NCI-H146 (cell line): Measurements from ENCODE around the gene PPP3CA.
"Not testable (repeated sequence)": the region's sequence is repeated elsewhere in the genome, so short reads cannot be mapped to it uniquely, and the experiment has no call there.

Source experiments
- DNase-seq: peaks from one replicate; lab custom pipeline; 2025; lab: John Stamatoyannopoulos, UW

The PPP3CA gene

GRCh38 chr4:101141855-101142254 is 205.5 kb downstream of the PPP3CA start:
- no peak for DNase-seq

GRCh38 chr4:101141230-101141629 is 206.1 kb downstream of the PPP3CA start:
- no peak for DNase-seq

DNA sequence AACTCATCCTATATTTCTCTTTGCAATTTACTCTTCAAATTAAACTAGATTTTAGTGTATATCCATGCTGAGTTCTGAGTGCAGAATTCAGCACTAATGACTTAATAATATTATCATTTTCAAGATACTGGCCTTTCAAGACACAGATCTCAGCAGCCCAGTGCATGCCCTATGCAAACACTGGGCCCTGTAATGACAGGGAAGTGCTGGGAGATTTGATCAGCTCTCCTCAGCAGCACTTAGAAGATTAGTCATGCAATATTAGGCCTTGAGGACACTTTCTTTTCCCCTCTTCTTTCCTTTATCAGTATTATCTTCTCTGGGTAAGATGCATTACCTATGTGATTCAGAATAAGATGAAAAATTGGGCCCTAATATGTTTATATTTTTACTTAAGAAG is 207.1 kb downstream of the PPP3CA start:
- no peak for DNase-seq

DNA sequence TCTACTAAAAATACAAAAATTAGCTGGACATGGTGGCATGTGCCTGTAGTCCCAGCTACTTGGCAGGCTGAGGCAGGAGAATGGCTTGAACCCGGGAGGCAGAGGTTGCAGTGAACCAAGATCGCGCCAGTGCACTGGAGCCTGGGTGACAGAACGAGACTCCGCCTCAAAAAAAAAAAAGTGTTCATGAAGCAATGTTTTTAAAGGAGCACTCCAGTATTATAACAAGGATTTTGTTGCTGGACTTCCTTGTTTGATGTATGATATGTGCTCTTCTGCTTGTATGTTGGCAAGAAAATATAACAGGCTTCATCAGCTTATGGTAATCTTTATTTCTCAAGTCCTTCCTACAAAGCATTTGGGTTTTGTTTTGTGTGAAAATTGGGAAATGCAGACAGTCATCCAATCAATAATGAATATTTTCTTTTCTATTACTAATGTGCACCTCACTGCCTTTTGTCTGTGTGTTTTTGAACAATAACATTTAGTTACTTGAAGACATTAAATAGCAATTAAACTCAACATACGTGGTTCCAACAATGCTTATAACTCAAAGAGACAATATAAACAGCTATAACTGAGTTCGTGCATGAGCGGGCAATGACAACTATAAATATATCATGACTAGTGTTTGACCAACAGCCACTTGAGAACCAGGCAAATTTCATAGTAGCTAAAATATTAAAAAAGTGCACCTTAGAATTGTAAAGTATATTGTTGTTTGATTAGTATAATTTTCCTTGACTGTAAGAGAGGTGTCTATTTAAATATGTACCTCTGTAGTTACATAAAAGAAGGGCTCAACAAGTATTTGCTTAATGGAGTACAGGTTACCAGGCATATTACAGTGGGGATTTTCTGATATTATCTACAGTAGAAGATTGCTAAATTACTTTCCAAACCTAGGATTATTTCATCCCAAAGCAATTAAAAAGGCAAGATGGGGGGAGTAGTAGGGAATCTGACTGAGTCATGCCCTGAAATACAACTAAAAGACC is 210.7 kb downstream of the PPP3CA start:
- peak; percentile 20 for DNase-seq

DNA sequence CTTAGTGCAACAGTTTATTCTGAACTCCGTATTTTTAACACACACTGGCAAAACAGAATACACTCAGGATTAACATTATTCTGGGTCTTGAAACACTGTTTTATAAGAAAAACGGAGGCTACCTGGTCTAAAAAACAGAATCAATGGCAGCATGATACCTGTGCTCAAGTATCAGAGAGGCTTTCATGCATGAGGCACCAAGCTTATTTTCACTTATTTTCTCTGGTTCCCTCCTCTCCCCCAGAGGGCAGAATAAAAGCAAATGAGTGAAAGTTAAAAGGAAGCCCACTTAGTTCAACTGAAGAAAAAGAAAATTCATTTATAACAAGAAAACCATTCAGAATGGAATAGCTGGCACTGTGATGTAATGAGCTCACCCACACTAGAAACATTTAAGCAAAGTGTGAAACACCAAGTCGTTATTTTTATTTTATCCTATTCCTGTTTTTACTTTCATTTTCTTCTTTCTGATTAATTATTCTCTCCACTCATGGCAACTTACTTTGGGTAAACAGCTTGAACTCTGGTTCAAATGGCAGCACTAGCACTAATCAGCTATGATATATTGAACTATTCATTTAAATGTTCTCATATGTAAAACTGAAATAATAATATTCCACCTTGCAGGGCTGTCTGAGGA is 211.8 kb downstream of the PPP3CA start:
- DNase-seq, result no peak

- not testable (repeated sequence) for DNase-seq
Observed at GRCh38 chr4:101131058-101131457, 216.3 kb downstream of the PPP3CA start.

DNA sequence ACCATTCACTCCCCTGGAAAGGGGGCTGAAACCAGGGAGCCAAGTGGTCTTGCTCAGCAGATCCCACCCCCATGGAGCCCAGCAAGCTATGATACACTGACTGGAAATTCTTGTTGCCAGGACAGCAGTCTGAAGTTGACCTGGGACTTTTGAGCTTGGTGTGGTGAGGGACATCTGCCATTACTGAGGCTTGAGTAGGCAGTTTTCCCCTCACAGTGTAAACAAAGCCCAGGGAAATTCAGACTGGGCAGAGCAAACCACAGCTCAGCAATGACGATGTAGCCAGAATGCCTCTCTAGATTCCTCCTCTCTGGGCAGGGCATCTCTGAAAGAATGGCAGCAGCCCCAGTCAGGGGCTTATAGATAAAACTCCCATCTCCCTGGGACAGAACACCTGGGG is 218.4 kb downstream of the PPP3CA start:
- DNase-seq, result not testable (repeated sequence)

DNA sequence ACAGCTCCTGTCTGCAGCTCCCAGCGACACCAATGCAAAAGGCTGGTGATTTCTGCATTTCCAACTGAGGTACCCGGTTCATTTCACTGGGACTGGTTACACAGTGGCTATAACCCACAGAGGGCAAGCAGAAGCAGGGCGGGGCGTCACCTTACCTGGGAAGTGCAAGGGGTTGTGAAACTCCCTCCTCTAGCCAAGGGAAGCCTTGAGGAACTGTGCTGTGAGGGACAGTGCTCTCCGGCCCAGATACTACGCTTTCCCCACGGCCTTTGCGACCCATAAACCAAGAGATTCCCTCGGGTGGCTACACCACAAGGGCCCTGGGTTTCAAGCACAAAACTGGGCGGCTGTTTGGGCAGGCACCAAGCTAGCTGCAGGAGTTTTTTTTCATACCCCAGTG is 218.9 kb downstream of the PPP3CA start:
- DNase-seq, result no peak

DNA sequence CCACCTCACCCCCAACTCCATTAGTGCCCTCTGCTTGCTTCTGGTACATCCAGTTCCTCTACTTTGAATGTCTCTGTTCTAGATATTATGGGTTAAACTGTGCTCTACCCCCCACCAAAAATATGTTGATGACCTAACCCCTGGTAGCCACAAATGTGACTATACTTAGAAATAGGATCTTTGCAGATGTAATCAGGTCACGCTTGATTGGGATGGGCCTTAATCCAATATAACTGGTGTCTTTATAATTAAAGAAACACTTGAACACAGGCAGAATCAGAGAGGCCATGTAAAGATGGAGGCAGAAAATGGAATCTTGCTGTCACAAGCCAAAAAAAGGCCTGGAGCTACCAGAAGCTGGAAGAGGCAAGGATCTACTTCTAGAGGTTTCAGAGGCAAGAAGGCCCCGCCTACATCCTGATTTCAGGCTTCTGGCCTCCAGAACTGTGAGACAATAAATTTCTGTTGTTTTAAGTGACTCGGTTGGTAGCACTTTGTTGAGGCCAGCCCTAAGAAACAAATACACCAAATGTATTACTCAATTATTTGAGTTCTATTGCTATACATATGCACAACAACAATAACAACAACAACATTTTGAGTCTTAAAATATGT is 220.0 kb downstream of the PPP3CA start:
- no peak for DNase-seq

- DNase-seq, result no peak
Observed at GRCh38 chr4:101126059-101126458, 221.3 kb downstream of the PPP3CA start.

DNA sequence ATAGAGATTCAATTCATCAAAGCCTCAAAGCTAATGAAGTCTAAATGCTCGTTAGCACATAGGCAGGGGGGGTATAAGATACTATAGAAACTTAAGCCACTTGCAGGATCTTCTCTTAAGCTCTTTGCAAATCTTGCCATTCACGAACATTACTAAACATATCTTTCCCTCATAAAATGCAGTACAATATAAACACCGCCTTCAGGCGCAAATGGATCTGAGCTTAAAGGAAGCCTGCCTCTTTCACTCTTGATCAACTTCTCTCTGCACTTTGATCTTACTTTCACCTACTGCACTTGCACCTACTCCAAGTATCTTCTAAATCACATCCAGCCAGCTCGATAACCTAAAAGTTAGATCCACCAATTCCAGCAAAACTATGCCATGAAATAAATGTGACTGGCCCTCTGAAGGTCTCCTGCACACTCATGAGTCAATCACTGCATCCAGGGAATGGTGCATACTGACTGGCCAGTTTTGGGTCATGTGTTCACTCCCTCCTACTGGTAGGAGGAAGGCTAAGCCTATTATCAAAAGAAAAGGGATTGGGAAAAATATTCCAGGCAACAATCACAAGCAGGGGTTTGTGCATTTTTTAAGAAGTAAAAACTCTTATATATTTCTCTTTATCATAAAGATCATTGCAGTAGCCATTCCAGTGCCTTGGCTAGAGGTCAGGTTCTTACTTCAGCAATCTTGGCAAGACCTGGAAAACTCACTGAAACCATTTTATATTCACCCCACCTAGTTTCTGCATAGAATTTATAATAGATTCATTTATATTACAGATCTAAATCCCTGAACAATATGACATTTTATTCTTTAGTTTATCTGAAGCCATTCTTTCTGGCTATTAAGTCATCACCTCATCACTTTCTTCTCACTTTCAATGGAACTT is 222.0 kb downstream of the PPP3CA start:
- DNase-seq, result no peak

GRCh38 chr4:101123231-101123630 is 224.1 kb downstream of the PPP3CA start:
- no peak for DNase-seq

GRCh38 chr4:101122019-101122418 is 225.3 kb downstream of the PPP3CA start:
- no peak for DNase-seq

GRCh38 chr4:101119141-101119540 is 228.2 kb downstream of the PPP3CA start:
- no peak for DNase-seq

DNA sequence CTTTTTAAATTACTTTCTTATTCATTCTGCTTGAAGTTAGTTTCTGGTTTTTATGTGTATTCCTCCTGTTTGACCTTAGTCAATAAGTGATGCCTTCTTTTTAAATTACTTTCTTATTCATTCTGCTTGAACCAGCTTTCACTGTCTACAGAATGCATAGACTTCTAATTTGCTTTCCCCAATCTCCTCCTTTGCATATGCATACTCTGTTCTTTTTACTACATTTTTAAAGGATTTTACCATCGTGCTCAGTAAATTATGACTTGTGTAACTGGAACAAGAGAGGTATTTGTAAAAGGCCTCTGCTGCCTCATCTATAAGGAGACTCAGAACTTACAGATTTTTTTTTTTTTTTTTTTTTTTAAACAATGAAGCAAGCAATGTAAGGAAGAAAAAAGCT is 228.7 kb downstream of the PPP3CA start:
- no peak for DNase-seq

DNA sequence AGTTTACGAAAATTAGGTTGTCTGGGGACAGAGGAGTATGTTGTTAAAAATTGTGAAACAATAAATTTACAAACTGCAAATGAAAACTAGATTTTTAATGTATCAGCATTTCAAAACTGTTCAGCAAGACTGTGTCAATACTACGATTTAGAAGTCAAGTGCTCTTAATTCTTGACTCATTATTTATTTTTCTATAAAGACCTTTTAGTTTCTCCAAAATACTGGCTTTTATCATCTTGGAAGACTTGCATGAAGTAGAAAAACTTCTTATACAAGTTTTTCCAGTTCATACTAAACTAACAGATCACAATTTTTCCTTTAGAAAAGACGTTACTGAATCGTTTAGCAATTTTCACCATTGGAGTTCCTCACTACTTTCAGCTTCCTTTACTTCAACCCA is 231.4 kb downstream of the PPP3CA start:
- DNase-seq, result no peak

DNA sequence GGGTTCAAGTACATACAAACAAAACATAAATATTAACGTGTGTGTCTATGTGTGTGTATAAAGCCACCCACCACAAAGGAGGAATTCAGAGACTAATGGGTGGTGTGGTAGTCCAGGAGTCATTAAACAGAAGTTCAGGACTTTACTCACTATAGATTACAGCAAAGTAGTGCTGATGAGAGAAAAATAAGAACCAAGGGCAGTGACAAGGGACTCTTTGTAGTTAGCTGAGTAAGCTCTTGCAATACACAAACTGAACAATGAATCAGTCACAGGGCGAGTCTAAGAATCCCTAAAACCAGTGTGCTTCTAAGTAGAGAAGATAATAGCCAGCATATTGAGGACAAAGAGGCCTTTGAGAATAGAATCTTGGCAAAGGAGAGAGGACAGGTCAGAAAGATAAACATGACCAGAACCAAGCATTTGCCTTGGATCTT is 232.4 kb downstream of the PPP3CA start:
- DNase-seq, result no peak

GRCh38 chr4:101104312-101105052 is 242.8 kb downstream of the PPP3CA start:
- DNase-seq, result no peak

GRCh38 chr4:101103381-101104142 is 243.8 kb downstream of the PPP3CA start:
- no peak for DNase-seq

DNA sequence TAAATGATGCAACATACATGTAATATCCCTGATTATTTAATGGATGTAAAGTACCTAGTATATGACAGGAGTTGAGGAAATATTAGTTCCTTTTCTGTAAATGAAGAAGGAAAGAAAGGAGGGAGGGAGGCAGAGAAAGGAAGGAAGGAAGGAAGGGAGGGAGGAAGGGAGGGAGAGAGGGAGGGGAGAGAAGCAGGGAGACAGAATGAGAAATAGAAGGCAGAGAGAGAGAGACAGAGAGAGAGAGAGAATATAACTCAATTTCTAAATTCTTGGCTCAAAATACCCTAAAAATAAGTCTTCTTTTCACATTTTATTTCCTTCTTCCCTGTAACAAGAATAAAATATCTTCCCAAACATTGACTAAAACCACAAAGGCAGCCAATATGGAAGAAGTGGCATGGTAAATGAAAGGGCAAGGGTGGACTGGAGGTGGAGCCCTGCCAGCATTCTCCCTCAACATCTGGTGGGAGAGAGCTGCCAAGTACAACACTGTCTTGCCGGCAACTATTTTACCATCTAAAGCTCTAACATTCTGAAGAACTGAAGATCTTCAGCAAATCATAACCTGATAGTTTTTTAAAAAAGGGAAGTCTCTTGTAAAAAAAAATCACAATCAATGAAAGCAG is 245.1 kb downstream of the PPP3CA start:
- no peak for DNase-seq
